K562 (cell line): ENCODE results near the gene KIFC3. TPM values are rescaled to one million over a fixed set of nuclear protein-coding genes. Genes with fewer than 3 reads are reported as not detected.
A peak's percentile ranks its signal among the peaks of the same experiment; 100 is the strongest.

Experiments
- CAMTA2 ChIP-seq: fragments of 250-450 bp; sonication (Bioruptor Pico); conservative IDR thresholded peaks from 2 replicates; pipeline ENCODE4 v1.5.1; 2022
- EP300 ChIP-seq: IDR thresholded peaks from 2 replicates; pipeline ENCODE4 v1.6.1; 2012; ENCODE audit warnings: low read length, improper control_type of control experiment
- ETS2 ChIP-seq: IDR thresholded peaks from 2 replicates; pipeline ENCODE4 v1.6.1; 2016; ENCODE audit warnings: borderline replicate concordance, missing genetic modification characterization, mild to moderate bottlenecking, moderate library complexity, missing compliant biosample characterization; ENCODE audit not compliant: poor library complexity, severe bottlenecking
- MBD2 ChIP-seq: sonication (generic); IDR thresholded peaks from 2 replicates; pipeline ENCODE4 v1.6.1; 2016; ENCODE audit warnings: low read depth, borderline replicate concordance
- MCM5 ChIP-seq: fragments of 450-650 bp; IDR thresholded peaks from 2 replicates; pipeline ENCODE4 v1.6.1; 2016; ENCODE audit warnings: low read depth
- NUFIP1 ChIP-seq: fragments of 450-650 bp; IDR thresholded peaks from 2 replicates; pipeline ENCODE4 v1.6.1; 2018; ENCODE audit not compliant: partially characterized antibody
- PKNOX1 ChIP-seq: fragments of 450-650 bp; IDR thresholded peaks from 2 replicates; pipeline ENCODE4 v1.6.1; 2016
- PTBP1 ChIP-seq: fragments of 200-400 bp; formaldehyde crosslinking; IDR thresholded peaks from 2 replicates; pipeline ENCODE4 v1.6.1; 2017; ENCODE audit warnings: low read depth, low read length
- RERE ChIP-seq: sonication (generic); formaldehyde crosslinking; IDR thresholded peaks from 2 replicates; pipeline ENCODE4 v1.8.0; 2023; ENCODE audit warnings: missing genetic modification reagents, mild to moderate bottlenecking, borderline replicate concordance
- RFX1 ChIP-seq: fragments of 450-650 bp; IDR thresholded peaks from 2 replicates; pipeline ENCODE4 v1.6.1; 2016; ENCODE audit warnings: mild to moderate bottlenecking, moderate library complexity
- SIN3A ChIP-seq, 2 experiments: fragments of 150-350 bp in 1 of 2; IDR thresholded peaks; 2 replicates each; pipeline ENCODE4 v1.6.1; 2011 to 2016; ENCODE audit warnings: borderline replicate concordance in 2 of 2, low read depth in 2 of 2, low read length in 2 of 2, mild to moderate bottlenecking in 2 of 2, moderate library complexity in 2 of 2; ENCODE audit not compliant: control insufficient read depth in 1 of 2
- THRB ChIP-seq: fragments of 450-650 bp; formaldehyde crosslinking; conservative IDR thresholded peaks from 2 replicates; pipeline ENCODE4 v1.4.0; 2022; ENCODE audit warnings: mild to moderate bottlenecking, missing genetic modification characterization
- YY1 ChIP-seq, 3 experiments: IDR thresholded peaks; 2 replicates each; pipeline ENCODE4 v1.6.1; 2011; ENCODE audit warnings: low read length in 2 of 3, mild to moderate bottlenecking in 2 of 3, moderate library complexity in 2 of 3, borderline replicate concordance in 1 of 3, control low read depth in 1 of 3, low read depth in 1 of 3; ENCODE audit not compliant: insufficient read depth in 3 of 3, insufficient replicate concordance in 2 of 3, control insufficient read depth in 1 of 3, insufficient read length in 1 of 3; ENCODE audit errors: extremely low read depth in 1 of 3
- ZFX ChIP-seq: sonication (generic); formaldehyde crosslinking; IDR thresholded peaks from 2 replicates; pipeline ENCODE4 v1.8.0; 2022; ENCODE audit warnings: mild to moderate bottlenecking, missing genetic modification reagents, moderate library complexity
- ZNF431 ChIP-seq: sonication (generic); formaldehyde crosslinking; IDR thresholded peaks from 2 replicates; pipeline ENCODE4 v1.8.0; 2022; ENCODE audit warnings: mild to moderate bottlenecking, missing genetic modification reagents
- ZNF449 ChIP-seq: fragments of 250-450 bp; sonication (Bioruptor Pico); IDR thresholded peaks from 2 replicates; pipeline ENCODE4 v1.8.0; 2022; ENCODE audit warnings: moderate library complexity, mild to moderate bottlenecking, inconsistent platforms
- ZNF507 ChIP-seq: conservative IDR thresholded peaks from 2 replicates; pipeline ENCODE4 v1.6.1; 2017; ENCODE audit warnings: missing genetic modification characterization, missing compliant biosample characterization
- polyA plus RNA-seq, 8 experiments: library from polyadenylated mRNA; depleted of rRNA in 4 of 8; stranded (reverse) in 5 of 8; unstranded in 3 of 8; fragments of >200 nt; fragmentation: Nextera tagmentation in 2 of 8; fragmentation: Illumina TruSeq in 1 of 8; extraction: Ambion mirVana in 2 of 8; extraction: Trizol in 1 of 8; gene quantifications; 2 replicates each; pipeline versions ENCODE4 v1.2.1 to v1.2.3, GENCODE V29; 2011 to 2014; ENCODE audit warnings: inconsistent platforms in 1 of 8, missing spikeins in 1 of 8
- total RNA-seq, 7 experiments: library from RNA; depleted of rRNA in 6 of 7; stranded (reverse); fragments of >200 nt in 6 of 7; fragmentation: Illumina TruSeq in 2 of 7; extraction: Trizol in 2 of 7; gene quantifications; 2 replicates each; pipeline versions ENCODE4 v1.2.1 to v1.2.3, GENCODE V29; 2011 to 2021; ENCODE audit warnings: low replicate concordance in 1 of 7

KIFC3 gene
- total and polyA plus RNA-seq, 9 of the 15 experiments (the other 6 are each of a cell fraction or from before 2014, with no cell fraction given) = 0.23 to 105 (median 26.2) TPM

- TF ChIP-seq ETS2 (tag) = no peak
- no peak for TF ChIP-seq ZNF507
- peak; percentile 95 to 99 (median 99) for TF ChIP-seq YY1 (IDR thresholded peaks at IDR 0.05; ENCODE audit: borderline replicate concordance in 1 of 3, control insufficient read depth in 1 of 3, extremely low read depth in 1 of 3, insufficient read depth in 3 of 3, insufficient read length in 1 of 3, insufficient replicate concordance in 2 of 3, low read depth in 1 of 3, low read length in 2 of 3)
- TF ChIP-seq PTBP1 = no peak
- TF ChIP-seq RERE (CRISPR knock-in tag) = no peak
- TF ChIP-seq CAMTA2 = no peak
- TF ChIP-seq EP300 = no peak
- no peak for TF ChIP-seq MCM5
- TF ChIP-seq PKNOX1 = peak; percentile 73
- peak; percentile 100 for TF ChIP-seq MBD2
- no peak; a peak in 1 of 4 replicates for TF ChIP-seq SIN3A (IDR thresholded peaks at IDR 0.05; ENCODE audit: borderline replicate concordance in 2 of 2, control insufficient read depth in 1 of 2, low read depth in 2 of 2, low read length in 2 of 2)
- TF ChIP-seq ZNF431 (CRISPR knock-in tag) = no peak
- no peak for TF ChIP-seq NUFIP1
- TF ChIP-seq ZFX (CRISPR knock-in tag) = peak; percentile 89
- TF ChIP-seq ZNF449 (CRISPR knock-in tag) = no peak
- no peak for TF ChIP-seq THRB (CRISPR knock-in tag)
- TF ChIP-seq RFX1 = peak; percentile 85; the same call in 1 of the 2 replicates
Observed at GRCh38 chr16:57734925-57735754, 67.2 kb downstream of the KIFC3 start (continued).
